ENCODE data around the gene SCAI. TPM values are rescaled to one million over a fixed set of nuclear protein-coding genes. Genes with fewer than 3 reads are reported as not detected.
"Not testable (repeated sequence)": the region's sequence is repeated elsewhere in the genome, so short reads cannot be mapped to it uniquely, and the experiment has no call there.

The SCAI gene
- total RNA-seq, 1 donor from 2014 or later: 2.6 TPM

DNA sequence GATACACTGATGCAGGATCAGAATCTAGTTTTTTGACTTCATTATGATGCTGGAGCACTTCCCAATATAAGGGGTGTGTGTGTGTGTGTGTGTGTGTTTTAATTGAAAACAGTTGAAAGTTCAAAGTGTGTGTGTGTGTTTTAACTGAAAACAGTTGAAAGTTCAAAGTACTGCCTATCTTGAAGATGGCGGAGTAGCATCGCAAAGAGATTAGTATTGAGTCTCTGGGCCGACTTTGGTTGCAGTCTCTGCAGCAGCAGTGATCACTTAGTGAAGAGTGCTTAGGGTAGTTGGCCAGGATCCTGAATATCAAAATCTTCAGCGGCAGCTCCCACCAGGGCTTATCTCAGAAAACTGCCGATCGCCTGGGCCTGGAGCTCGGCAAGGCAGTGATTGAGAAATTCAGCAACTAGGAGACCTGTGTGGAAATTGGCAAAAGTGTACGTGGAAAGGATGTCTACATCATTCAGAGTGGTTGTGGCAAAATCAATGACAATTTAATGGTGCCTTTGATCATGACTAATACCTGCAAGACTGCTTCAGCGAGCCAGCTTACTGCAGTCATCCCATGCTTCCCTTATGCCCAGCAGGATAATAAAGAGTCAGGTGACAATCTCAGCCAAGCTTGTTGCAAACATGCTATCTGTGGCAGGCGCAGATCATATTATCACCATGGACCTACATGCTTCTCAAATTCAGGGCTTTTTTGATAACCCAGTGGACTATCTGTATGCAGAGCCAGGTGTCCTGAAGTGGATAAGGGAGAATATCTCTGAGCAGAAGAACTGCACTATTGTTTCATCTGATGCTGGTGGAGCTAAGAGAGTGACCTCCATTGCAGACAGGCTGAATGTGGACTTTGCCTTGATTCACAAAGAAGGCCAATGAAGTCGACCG lies 7.3 kb upstream of the SCAI start:
- peak; percentile 57 for DNase-seq (ENCODE audit: low spot score)
- peak; percentile 86 for ATAC-seq

DNA sequence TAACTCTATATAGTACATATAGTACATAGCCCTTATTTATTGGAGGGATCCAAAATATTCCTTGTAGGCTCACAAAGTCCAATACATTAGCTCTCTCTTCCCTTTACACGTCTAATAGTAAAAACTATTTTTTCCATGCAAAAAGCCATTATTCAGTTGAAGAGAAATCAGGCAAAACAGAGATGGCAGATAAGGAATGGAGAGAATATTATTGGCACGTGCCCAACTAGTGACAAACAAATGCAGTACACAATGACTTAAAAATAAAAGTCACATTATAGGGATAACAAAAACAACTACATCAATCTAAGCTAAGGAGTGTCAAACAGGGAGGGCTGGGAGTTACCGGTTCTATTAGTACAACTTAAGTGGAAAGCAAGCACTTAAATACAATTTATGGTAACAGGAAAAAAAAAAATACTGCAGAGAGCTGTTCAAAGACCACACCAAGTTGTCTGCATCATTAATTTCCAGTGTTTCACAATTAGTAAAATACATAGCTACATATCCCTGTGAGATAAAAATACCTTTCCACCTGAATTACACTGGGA lies 4.1 kb upstream of the SCAI start:
- DNase-seq (ENCODE audit: low spot score): no peak

GRCh38 chr9:125146247-125146646 lies 2.9 kb upstream of the SCAI start:
- ATAC-seq (no peak), DNase-seq (ENCODE audit: low spot score) (no peak)

More for the DNA sequence above, 4.1 kb upstream of the SCAI start:
- no peak for ATAC-seq

GRCh38 chr9:125145425-125145824 lies 2.1 kb upstream of the SCAI start:
- ATAC-seq (no peak), DNase-seq (ENCODE audit: low spot score) (no peak)

DNA sequence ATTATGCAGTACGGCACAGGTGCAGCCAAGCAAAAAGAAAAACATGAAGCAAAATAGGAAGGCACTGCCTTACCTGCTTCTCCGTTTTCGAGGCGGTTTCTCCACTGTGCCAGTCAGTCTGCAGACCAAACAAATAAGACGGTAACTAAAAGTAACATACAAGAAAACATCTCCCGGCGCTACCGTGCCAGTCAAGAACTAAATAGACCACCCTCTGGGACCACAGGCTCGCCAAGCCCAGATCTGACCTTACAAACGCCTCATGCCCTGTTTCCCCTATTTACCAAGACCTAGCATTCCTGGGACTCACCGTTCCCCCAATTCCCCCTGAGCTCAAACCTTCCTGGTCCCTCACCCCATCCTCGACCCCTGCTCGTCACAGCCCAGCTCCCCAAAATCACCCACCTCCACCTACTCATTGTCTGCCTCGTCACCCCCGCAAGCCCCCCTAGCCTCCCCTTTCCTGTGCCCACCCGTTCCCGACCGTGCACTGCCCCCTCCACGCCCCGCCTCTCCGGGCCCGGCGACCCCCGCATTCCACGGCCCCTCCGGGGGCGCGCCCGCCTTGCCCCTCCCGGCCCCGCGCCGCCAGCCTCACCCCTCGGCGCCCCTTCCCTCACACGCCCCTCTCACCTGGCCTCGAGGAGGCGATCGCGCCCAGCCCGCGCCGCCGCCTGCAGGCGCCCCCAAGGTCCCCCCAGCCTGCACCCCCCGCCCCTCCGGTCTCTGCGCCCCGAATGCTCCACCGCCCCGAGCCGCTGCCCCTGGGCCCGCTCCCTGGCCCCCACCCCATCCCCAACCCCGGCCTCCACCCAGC lies 560 bp downstream of the SCAI start:
- ATAC-seq (no peak), DNase-seq (ENCODE audit: low spot score) (no peak)

GRCh38 chr9:125141751-125142150 lies 1.6 kb downstream of the SCAI start:
- ATAC-seq: no peak
- DNase-seq (ENCODE audit: low spot score): no peak

DNA sequence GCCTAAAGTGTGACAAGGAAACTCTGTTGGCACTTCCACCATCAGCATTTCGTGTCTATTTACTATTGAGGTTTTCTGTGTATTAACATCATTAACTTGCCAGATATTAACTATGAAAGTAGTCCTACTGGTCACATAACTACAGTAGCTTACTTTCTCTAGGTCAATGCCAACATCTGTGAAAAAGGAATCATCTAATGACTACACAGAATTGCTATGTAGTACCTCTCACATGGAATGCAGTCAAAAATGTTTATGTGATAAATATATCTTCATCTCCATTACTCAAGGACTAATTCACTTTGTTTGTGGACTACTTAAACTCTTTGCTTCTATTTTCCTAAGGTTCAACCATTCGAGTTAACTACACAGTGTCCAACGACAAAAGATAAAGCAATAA lies 2.1 kb downstream of the SCAI start:
- ATAC-seq: no peak
- DNase-seq (ENCODE audit: low spot score): no peak

GRCh38 chr9:125140576-125140975 lies 2.8 kb downstream of the SCAI start:
- DNase-seq (ENCODE audit: low spot score) (no peak), ATAC-seq (no peak)

GRCh38 chr9:125137200-125137599 lies 6.1 kb downstream of the SCAI start:
- no peak for DNase-seq (ENCODE audit: low spot score)
- no peak for ATAC-seq

DNA sequence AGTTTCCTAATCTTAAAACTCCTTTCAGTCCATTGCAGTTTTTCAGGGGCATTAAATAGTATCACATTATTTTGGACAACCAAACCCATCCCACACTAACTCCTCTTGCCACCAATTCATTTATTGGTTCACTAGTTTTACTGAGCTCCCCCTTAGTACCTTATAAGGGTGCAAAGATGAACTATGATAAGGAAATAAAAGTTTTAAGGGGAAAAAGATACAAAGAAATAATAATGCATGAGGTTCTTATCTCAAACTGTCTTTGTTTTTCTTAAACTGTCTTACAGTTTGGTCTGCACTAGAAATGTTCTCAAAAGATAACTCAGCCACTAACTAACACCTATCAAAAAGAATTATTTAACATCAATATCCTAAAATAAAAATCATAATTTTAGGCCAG lies 8.4 kb downstream of the SCAI start:
- DNase-seq (ENCODE audit: low spot score) (no peak), ATAC-seq (no peak)

GRCh38 chr9:125133403-125134329 lies 9.7 kb downstream of the SCAI start:
- ATAC-seq (no peak), DNase-seq (ENCODE audit: low spot score) (no peak)

DNA sequence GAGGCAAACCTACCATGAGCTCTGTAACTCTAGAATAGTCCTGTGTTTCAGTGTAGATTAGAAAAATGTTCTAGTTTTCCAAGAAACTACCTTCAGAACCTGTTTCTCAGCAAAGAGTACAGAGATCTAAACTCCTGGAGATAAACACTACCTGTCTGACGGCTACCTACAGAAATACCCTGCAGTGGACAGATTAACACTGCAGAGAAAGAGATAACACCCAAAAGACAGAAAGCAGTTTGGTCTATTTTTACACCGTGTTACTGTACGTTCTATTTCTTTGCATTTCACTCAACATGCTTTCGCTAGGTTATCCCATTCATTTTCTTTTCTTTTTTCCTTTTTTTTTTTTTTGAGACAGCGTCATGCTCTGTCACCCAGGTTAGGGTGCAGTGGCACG lies 11.6 kb downstream of the SCAI start:
- ATAC-seq (no peak), DNase-seq (ENCODE audit: low spot score) (no peak)

- ATAC-seq: peak; percentile 62
- DNase-seq (ENCODE audit: low spot score): no peak
Measured at GRCh38 chr9:125126019-125126746, 17.1 kb downstream of the SCAI start.

- ATAC-seq: no peak
- DNase-seq (ENCODE audit: low spot score): no peak
Measured at GRCh38 chr9:125125523-125125922, 17.8 kb downstream of the SCAI start.

DNA sequence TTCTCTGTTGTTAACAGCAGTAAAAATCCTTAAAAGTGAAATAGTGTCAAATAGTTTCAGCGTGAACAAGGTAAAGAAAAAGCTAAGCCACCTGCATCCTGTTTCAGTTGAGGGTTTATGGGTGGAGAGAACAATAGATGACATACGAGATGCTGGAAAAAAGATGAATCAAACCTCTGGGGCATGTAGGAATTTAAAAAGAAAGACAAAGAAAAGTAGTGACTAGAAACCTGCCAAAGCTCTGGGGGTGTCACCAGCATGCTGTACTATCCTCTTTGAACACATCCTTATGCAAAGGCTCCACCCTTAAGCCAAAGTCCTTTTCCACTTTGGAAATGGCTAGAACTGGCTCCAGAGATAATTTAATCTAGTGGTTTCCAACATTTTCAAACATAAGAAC lies 22.2 kb downstream of the SCAI start:
- DNase-seq (ENCODE audit: low spot score) (no peak), ATAC-seq (peak; percentile 88)

- no peak for DNase-seq (ENCODE audit: low spot score)
- ATAC-seq: no peak
Measured at GRCh38 chr9:125119643-125120286, 23.6 kb downstream of the SCAI start.

- not testable (repeated sequence) for DNase-seq (ENCODE audit: low spot score); ATAC-seq
Measured at GRCh38 chr9:125118696-125119095, 24.6 kb downstream of the SCAI start.

DNA sequence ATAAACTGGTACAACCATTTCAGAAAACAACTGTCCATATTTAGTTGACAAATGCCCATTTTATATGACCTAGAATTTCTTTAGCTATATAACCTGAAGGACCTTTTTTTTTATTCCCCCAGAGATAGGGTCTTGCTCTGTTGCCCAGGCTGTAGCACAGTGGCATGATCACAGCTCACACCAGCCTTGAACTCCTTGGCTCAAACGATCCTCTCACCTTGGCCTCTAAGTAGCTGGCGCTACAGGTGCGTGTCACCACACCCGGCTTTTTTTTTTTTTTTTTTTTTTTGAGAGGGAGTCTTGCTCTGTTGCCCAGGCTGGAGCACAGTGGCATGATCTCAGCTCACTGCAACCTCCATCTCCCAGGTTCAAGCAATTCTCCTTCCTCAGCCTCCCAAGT lies 28.8 kb downstream of the SCAI start:
- not testable (repeated sequence) for DNase-seq (ENCODE audit: low spot score); ATAC-seq

DNA sequence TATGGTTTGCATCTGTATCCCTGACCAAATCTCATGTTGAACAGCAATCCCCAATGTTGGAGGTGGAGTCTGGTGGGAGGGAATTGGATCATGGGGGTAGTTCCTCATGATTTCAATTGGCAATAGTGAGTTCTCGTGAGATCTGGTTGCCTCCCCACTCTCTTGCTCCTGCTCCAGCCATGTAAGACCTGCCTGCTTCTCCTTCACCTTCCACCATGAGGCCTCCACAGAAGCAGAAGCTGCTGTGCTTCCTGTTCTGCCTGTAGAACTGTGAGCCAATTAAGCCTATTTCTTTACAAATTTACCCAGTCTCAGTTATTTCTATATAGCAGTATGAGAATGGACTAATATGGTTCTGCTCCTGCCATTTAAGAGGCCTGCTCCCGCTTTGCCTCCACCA lies 32.9 kb downstream of the SCAI start:
- no peak for ATAC-seq
- no peak for DNase-seq (ENCODE audit: low spot score)
